ENCODE measurements around the gene HCN2.
A peak's percentile ranks its signal among the peaks of the same experiment; 100 is the strongest.

The HCN2 gene

DNA sequence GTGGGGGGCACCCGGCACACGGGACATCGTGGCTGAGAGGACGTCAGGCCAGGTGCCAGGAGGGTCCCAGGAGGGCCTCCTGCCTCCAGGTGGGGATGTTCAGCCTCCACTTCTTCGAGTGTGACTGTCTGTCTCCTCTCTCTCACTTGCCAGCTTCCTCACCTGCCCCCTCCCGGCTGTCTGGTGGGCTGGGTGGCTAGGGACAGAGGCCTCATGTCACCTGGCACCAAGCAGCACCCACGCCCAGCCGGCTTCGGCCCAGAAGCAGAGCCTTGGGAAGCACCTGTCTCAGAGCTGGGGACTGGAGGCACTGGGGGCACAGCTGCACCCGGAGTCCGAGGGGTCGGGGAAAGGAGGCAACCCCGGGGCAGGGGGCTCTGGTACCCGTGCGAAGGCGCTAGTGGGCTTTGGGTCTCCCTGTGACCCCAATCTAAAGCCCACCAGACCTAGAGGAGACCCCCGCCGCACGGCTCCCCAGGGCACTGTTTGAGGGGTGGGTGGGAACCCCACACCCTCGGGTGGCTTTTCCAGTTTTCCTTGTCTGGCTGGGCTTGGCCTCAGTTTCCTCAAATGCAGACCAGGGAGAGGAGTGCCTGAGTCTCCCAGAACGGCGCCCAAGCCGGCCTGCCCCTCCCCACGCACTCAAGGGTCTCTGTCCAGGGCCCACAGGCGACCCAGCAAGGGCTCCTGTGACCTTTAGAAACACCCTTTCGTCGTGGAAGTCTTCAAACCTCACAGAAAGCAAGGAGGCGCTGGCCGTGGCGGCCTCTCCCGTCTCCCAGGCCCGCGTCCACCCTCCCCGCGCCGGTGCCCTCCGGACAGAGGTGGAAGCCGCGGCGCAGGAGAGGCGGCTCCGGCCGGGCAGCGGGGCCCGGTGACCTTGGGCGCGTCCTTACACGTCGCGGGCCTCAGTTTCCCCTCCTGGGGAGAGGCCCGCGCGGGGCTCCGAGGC, 664 bp upstream of the HCN2 start:
- no peak overlapping the region for H3K4me3 ChIP-seq (ENCODE audit: low read length)
- no peak for DNase-seq (ENCODE audit: low read depth)
- TF ChIP-seq, protein P1, sequence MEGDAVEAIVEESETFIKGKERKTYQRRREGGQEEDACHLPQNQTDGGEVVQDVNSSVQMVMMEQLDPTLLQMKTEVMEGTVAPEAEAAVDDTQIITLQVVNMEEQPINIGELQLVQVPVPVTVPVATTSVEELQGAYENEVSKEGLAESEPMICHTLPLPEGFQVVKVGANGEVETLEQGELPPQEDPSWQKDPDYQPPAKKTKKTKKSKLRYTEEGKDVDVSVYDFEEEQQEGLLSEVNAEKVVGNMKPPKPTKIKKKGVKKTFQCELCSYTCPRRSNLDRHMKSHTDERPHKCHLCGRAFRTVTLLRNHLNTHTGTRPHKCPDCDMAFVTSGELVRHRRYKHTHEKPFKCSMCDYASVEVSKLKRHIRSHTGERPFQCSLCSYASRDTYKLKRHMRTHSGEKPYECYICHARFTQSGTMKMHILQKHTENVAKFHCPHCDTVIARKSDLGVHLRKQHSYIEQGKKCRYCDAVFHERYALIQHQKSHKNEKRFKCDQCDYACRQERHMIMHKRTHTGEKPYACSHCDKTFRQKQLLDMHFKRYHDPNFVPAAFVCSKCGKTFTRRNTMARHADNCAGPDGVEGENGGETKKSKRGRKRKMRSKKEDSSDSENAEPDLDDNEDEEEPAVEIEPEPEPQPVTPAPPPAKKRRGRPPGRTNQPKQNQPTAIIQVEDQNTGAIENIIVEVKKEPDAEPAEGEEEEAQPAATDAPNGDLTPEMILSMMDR (IDR thresholded peaks at IDR 0.05; ENCODE audit: insufficient read depth, low read depth, low read length, missing control alignments), result no peak

DNA sequence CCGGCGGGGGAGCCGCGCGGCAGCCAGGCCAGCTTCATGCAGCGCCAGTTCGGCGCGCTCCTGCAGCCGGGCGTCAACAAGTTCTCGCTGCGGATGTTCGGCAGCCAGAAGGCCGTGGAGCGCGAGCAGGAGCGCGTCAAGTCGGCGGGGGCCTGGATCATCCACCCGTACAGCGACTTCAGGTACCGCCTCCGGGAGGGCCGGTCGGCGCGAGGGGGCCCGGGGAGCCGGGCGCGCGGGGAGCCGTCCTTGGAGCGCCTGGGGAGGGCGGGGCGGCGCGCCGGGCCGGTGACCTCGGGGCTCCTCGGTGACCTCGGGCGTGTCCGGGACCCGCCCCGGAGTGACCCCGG, 690 bp downstream of the HCN2 start:
- DNase-seq (ENCODE audit: low read depth), result peak; percentile 59
- TF ChIP-seq, protein P1 (IDR thresholded peaks at IDR 0.05; ENCODE audit: insufficient read depth, low read depth, low read length, missing control alignments), result no peak
- no peak overlapping the region for H3K4me3 ChIP-seq (ENCODE audit: low read length)

DNA sequence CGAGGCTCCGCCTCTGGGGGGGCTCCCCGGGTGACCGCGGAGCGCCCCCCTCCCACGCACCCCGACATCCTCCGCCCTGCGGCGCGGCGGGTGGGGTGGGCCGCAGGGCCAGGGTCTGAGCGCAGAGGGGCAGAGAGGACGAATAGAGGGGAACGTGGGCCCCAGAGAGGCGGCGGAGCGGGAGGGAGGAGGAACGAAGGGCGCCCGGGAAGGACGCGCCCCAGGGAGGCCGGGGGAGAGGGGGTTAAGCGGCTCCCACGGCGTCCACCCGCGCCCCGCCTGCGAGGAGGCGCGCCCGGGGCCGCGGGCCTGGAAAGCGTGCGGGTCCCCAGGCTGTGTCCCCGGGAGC, 1.0 kb downstream of the HCN2 start:
- DNase-seq (ENCODE audit: low read depth), result no peak
- H3K4me3 ChIP-seq (ENCODE audit: low read length), result no peak overlapping the region
- TF ChIP-seq, protein P1 (IDR thresholded peaks at IDR 0.05; ENCODE audit: insufficient read depth, low read depth, low read length, missing control alignments), result no peak

DNA sequence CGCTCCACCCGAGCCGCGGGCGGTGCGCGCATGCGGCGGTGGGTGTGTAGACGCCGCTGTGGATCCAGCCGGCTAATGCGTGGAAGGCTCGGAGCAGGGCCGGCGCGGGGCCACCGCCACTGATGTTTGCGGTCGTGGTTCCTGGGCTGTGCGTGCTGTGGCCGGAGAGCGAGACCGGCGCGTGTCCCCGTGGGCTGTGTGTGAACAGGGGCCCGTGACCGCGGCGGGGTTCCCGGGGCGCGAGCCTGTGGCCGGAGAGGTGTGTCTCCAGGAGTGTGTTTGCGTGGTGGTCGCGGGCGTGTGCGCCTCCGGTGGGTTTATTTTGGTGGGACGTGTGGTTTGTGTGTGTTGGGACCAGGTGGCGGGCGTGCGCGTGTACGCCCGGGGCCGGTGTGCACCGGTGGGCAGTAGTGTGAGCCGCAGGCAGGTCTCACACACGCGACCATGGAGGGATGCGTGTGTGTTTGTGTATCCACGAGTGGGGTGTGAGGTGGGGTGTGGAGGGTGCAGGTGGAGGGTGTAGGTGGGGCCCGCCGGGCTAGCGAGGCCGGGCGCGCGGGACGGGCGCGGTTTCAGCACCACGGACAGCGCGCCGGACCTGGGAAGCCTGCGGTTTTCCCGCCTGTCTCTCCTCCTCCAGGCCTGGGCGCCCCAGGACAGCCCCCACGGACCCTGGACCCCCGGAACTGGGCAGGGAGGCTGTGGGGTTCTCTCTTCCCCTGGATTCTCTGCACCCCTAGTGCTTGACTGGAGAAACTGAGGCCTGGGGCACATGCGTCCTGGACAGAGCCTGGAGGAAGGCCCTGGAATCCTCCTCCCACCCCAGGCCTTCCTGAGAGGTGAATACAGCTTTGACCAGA, 1.6 kb downstream of the HCN2 start:
- TF ChIP-seq, protein P1 (IDR thresholded peaks at IDR 0.05; ENCODE audit: insufficient read depth, low read depth, low read length, missing control alignments), result no peak
- H3K4me3 ChIP-seq (ENCODE audit: low read length), result no peak overlapping the region
- DNase-seq (ENCODE audit: low read depth), result peak; percentile 54

DNA sequence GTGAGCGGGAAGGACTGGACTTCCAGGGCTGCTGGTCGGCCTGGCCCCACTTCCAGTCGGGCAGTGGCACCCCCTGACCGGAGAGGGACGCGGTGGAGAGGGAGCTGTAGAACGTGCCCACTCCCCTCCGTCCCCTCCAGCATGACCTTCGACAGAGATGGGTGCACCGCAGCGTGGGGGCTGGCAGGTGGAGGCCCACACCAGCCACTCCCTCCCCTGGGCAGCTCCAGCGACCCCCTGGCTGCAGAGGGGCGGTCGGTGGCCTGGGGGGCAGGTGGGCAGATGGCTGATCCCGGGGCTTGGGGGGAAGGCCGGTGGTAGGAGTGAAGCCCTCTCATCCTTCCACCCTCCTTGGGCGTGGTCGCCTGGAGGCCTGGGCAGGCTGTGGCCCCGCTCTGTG, 2.4 kb downstream of the HCN2 start:
- no peak overlapping the region for H3K4me3 ChIP-seq (ENCODE audit: low read length)
- DNase-seq (ENCODE audit: low read depth), result no peak
- TF ChIP-seq, protein P1 (IDR thresholded peaks at IDR 0.05; ENCODE audit: insufficient read depth, low read depth, low read length, missing control alignments), result no peak

DNA sequence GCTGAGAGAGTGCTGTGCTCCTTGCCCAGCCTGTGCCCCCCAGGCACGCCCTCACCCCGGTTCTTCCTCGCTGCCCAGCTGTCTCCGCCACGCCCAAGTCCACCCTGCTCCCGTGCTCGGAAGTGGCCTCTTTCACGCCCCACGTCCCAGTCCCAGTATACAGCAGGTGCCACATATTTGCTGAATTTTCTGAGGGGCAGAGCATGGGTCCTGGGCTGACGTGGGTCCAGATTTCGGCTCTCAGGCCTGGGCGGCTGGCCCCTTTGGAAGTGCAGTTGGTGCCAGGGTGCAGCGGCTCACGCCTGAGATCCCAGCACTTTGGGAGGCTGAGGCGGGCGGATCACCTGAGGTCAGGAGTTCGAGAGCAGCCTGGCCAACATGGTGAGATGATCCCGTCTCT, 3.4 kb downstream of the HCN2 start:
- TF ChIP-seq, protein P1 (IDR thresholded peaks at IDR 0.05; ENCODE audit: insufficient read depth, low read depth, low read length, missing control alignments), result no peak
- no peak for DNase-seq (ENCODE audit: low read depth)
- no peak overlapping the region for H3K4me3 ChIP-seq (ENCODE audit: low read length)
